Measurements from ENCODE around the gene BTF3L4. TPM values are rescaled to one million over a fixed set of nuclear protein-coding genes. Genes with fewer than 3 reads are reported as not detected.
"Not testable (repeated sequence)": the region's sequence is repeated elsewhere in the genome, so short reads cannot be mapped to it uniquely, and the experiment has no call there.

Gene BTF3L4
- total RNA-seq: 66.0 and 76.4 TPM in 2 replicates

DNA sequence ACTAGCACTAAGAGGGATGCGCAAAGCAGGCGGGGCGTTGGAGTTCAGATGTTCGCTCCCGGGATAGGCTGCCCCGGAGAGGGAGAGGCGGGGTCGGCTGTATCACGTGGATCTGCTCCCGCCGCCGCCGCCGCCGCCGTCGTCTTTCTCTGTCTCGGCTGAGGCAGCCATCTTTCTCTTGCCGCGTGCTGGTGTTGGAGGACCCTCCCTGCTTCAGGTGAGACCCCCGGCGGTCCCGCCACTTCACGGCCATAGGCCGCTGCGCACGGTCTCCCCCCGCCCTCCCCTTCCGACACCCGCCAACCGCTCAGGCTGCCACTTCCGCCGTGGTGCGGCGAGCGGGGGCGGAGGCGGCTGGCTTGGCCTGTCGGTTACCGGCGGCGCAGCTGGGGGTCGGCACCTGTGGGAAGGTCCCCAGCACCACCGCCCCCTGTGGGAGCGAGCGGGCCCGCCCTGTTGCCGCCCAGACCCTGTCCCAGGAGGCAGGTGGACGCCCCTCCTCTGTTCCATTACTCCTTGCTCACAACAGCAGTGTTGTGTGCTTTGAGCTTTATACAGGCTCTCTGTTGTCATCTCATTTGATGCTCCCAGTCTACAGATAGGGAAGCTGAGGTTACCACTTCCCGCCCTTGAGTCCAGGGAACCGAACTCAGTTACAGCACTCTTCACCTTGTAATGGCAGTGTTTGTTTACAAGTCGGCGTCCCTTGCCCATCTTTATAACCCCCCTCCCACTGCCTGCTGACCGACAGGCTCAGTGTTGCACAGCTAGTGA lies at the start of gene BTF3L4:
TSS of gene BTF3L4 (plus strand) at position 133 of the 774 bp plus-strand sequence. CDS start 3,553 bp downstream, outside the sequence.
- peak; percentile 91 for DNase-seq (ENCODE audit: low read depth)
- TF ChIP-seq, protein P1, sequence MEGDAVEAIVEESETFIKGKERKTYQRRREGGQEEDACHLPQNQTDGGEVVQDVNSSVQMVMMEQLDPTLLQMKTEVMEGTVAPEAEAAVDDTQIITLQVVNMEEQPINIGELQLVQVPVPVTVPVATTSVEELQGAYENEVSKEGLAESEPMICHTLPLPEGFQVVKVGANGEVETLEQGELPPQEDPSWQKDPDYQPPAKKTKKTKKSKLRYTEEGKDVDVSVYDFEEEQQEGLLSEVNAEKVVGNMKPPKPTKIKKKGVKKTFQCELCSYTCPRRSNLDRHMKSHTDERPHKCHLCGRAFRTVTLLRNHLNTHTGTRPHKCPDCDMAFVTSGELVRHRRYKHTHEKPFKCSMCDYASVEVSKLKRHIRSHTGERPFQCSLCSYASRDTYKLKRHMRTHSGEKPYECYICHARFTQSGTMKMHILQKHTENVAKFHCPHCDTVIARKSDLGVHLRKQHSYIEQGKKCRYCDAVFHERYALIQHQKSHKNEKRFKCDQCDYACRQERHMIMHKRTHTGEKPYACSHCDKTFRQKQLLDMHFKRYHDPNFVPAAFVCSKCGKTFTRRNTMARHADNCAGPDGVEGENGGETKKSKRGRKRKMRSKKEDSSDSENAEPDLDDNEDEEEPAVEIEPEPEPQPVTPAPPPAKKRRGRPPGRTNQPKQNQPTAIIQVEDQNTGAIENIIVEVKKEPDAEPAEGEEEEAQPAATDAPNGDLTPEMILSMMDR (IDR thresholded peaks at IDR 0.05; ENCODE audit: insufficient read depth, low read depth, low read length): no peak
- peak within 1 kb of the TSS; percentile 92 for H3K4me3 ChIP-seq (ENCODE audit: low read depth, low read length)

DNA sequence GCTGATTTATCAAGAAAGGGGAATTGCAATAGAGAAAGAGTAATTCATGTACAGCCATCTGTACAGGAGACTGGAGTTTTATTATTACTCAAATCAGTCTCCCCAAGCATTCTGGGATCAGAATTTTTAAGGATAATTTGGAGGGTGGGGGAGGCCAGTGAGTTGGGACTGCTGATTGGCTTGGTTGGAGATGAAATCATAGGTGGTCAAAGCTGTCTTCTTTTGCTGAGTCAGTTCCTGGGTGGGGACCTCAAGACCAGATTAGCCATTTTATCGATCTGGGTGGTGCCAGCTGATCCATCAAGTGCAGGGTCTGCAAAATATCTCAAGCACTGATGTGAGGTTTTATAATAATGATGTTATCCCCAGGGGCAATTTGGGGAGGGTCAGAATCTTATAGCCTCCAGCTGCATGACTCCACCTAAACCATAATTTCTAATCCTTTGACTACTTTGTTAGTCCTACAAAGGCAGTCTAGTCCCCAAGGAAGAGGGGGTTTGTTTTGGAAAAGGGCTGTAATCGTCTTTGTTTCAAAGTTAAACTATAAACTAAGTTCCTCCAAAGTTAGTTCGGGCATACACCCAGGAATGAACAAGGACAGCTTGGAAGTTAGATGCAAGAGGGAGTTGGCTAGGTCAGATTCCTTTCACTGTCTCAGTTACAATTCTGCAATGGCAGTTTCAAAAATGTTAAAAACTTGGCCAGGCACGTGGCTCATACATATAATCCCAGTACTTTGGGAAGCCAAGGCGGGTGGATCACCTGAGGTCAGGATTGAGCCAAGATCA lies 48.7 kb upstream of the BTF3L4 start:
- H3K4me3 ChIP-seq (ENCODE audit: low read depth, low read length): no peak overlapping the region
- TF ChIP-seq, protein P1 (IDR thresholded peaks at IDR 0.05; ENCODE audit: insufficient read depth, low read depth, low read length): no peak
- no peak for DNase-seq (ENCODE audit: low read depth)

GRCh38 chr1:52008071-52008809 lies 47.9 kb upstream of the BTF3L4 start:
- no peak for DNase-seq (ENCODE audit: low read depth)
- H3K4me3 ChIP-seq (ENCODE audit: low read depth, low read length): no peak overlapping the region
- TF ChIP-seq, protein P1 (IDR thresholded peaks at IDR 0.05; ENCODE audit: insufficient read depth, low read depth, low read length): no peak

DNA sequence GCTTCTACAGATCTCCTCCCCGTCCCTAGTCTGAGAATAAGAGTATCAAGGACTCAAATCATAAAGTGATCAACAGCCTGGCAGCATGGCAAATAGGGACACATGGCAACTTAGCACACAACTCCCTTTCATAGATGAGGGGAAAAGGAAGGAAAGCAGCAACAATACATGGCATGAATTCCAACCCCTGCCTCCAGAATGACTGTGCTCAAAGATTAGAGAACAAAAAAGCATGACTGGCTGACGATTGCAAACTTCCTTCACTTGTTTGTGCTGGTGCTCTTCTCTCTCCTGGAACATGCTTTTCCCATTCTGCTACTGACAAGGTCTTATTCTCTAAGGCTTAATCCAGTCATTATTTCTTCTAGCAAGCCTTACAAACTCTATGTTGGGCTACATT lies 34.0 kb upstream of the BTF3L4 start:
- H3K4me3 ChIP-seq (ENCODE audit: low read depth, low read length): no peak overlapping the region
- TF ChIP-seq, protein P1 (IDR thresholded peaks at IDR 0.05; ENCODE audit: insufficient read depth, low read depth, low read length): no peak
- no peak for DNase-seq (ENCODE audit: low read depth)

DNA sequence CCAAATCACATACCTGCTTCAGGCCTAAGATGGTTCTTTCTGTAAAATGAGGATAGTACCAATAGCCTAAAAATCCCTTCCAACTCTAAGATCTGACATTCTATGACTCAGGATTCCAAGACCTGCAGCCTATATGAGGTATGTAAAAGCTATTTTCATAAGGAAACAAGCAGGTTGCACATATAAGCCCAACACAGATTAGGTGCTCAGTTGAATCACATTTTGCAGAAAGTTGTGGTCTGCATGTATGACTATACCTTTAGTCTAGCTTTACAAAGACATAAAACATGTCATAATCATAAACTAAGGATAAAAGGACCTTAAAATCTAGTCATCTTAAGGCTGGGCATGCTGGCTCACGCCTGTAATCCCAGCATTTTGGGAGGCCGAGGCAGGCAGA lies 29.8 kb upstream of the BTF3L4 start:
- TF ChIP-seq, protein P1 (IDR thresholded peaks at IDR 0.05; ENCODE audit: insufficient read depth, low read depth, low read length): no peak
- no peak for DNase-seq (ENCODE audit: low read depth)
- H3K4me3 ChIP-seq (ENCODE audit: low read depth, low read length): no peak overlapping the region

DNA sequence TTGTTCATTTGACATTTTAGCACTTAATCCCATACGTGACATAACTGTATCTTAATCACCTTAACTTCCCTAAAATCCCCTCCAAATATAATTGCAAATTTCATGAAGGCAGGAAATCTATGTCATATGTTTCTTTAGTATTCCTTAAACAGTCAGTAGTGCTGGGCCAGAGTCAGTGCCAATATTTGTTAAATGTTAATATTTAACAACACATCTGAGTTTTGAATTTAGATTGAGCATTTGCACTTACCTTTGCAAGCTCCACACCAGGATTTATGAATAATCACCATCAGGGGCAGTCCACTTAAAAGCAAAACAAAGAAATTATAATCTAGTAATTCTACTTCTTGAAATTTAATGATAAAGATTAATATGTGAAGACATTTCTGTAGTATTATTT lies 27.8 kb upstream of the BTF3L4 start:
- TF ChIP-seq, protein P1 (IDR thresholded peaks at IDR 0.05; ENCODE audit: insufficient read depth, low read depth, low read length): no peak
- DNase-seq (ENCODE audit: low read depth): no peak
- no peak overlapping the region for H3K4me3 ChIP-seq (ENCODE audit: low read depth, low read length)

- not testable (repeated sequence) for DNase-seq (ENCODE audit: low read depth)
These were observed 27.3 kb upstream of the BTF3L4 start for GRCh38 chr1:52028839-52029238.

More at GRCh38 chr1:52028839-52029238, 27.3 kb upstream of the BTF3L4 start:
- H3K4me3 ChIP-seq (ENCODE audit: low read depth, low read length): not testable (repeated sequence)

All from fibroblast of villous mesenchyme (primary cell).